ENCODE data around the gene ATRAID. TPM values are rescaled to one million over a fixed set of nuclear protein-coding genes. Genes with fewer than 3 reads are reported as not detected.

Gene ATRAID
- total RNA-seq, 1 experiment from 2014 or later = 97.2 TPM

GRCh38 chr2:27217173-27218121 is 5.6 kb downstream of the ATRAID start, which contains the start of gene CAD (continued):
- TF ChIP-seq, protein P1, sequence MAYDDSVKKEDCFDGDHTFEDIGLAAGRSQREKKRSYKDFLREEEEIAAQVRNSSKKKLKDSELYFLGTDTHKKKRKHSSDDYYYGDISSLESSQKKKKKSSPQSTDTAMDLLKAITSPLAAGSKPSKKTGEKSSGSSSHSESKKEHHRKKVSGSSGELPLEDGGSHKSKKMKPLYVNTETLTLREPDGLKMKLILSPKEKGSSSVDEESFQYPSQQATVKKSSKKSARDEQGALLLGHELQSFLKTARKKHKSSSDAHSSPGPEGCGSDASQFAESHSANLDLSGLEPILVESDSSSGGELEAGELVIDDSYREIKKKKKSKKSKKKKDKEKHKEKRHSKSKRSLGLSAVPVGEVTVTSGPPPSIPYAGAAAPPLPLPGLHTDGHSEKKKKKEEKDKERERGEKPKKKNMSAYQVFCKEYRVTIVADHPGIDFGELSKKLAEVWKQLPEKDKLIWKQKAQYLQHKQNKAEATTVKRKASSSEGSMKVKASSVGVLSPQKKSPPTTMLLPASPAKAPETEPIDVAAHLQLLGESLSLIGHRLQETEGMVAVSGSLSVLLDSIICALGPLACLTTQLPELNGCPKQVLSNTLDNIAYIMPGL (CRISPR knock-in tag; IDR thresholded peaks at IDR 0.05) = peak; percentile 97
- TF ChIP-seq SMAD3 (CRISPR knock-in tag; IDR thresholded peaks at IDR 0.05; ENCODE audit: borderline replicate concordance) (peak; percentile 77; the same call in 1 of the 2 replicates), EMX1 (CRISPR knock-in tag; IDR thresholded peaks at IDR 0.05) (no peak; the same call in 1 of the 2 replicates), ESRRA (CRISPR knock-in tag; IDR thresholded peaks at IDR 0.05; ENCODE audit: borderline replicate concordance) (peak; percentile 93), RELA (CRISPR knock-in tag; IDR thresholded peaks at IDR 0.05; ENCODE audit: borderline replicate concordance) (peak; percentile 93; the same call in 1 of the 2 replicates), TP53 (CRISPR knock-in tag; IDR thresholded peaks at IDR 0.05) (peak; percentile 95), ZNF219 (CRISPR knock-in tag; IDR thresholded peaks at IDR 0.05; ENCODE audit: borderline replicate concordance) (no peak), IRF1 (CRISPR knock-in tag; IDR thresholded peaks at IDR 0.05) (peak; percentile 38; the same call in 1 of the 2 replicates), KAT7 (CRISPR knock-in tag; IDR thresholded peaks at IDR 0.05; ENCODE audit: borderline replicate concordance) (peak; percentile 93), PRRX2 (CRISPR knock-in tag; IDR thresholded peaks at IDR 0.05) (no peak), CREM (CRISPR knock-in tag; IDR thresholded peaks at IDR 0.05) (peak; percentile 85), JUN (CRISPR knock-in tag; IDR thresholded peaks at IDR 0.05) (peak; percentile 89), NFATC4 (CRISPR knock-in tag; IDR thresholded peaks at IDR 0.05) (no peak; the same call in 1 of the 2 replicates), JAZF1 (CRISPR knock-in tag; IDR thresholded peaks at IDR 0.05) (no peak), GTF2I (CRISPR knock-in tag; conservative IDR thresholded peaks at IDR 0.05) (no peak), ATF1 (CRISPR knock-in tag; IDR thresholded peaks at IDR 0.05) (0 out of 2 replicates have a peak, but pooled peaks have one; percentile 76), RORB (CRISPR knock-in tag; IDR thresholded peaks at IDR 0.05) (no peak), NR1H2 (CRISPR knock-in tag; IDR thresholded peaks at IDR 0.05) (no peak; the same call in 1 of the 2 replicates)
- TF ChIP-seq, protein P2, sequence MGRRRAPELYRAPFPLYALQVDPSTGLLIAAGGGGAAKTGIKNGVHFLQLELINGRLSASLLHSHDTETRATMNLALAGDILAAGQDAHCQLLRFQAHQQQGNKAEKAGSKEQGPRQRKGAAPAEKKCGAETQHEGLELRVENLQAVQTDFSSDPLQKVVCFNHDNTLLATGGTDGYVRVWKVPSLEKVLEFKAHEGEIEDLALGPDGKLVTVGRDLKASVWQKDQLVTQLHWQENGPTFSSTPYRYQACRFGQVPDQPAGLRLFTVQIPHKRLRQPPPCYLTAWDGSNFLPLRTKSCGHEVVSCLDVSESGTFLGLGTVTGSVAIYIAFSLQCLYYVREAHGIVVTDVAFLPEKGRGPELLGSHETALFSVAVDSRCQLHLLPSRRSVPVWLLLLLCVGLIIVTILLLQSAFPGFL (CRISPR knock-in tag; IDR thresholded peaks at IDR 0.05; ENCODE audit: borderline replicate concordance) = 0 out of 2 replicates have a peak, but pooled peaks have one; percentile 71

GRCh38 chr2:27218614-27219013 is 6.8 kb downstream of the ATRAID start:
- Mint-ChIP-seq H3K27ac (peak overlapping the region; percentile 96), H3K4me1 (peaks cover 22% of the 10 kb centered on the region), H3K27me3 (ENCODE audit: low read depth) (no peaks in the 10 kb centered on the region), H3K36me3 (peaks cover 55% of the 10 kb centered on the region), H3K4me3 (peak overlapping the region; percentile 90), H3K9me3 (no peaks in the 10 kb centered on the region)
- ATAC-seq (no peak), DNase-seq (ENCODE audit: low spot score) (no peak)
- ChIA-PET POLR2A (no interaction called here), CTCF (no interaction called here)
- TF ChIP-seq IRF2 (CRISPR knock-in tag; IDR thresholded peaks at IDR 0.05; ENCODE audit: borderline replicate concordance, low read depth) (no peak), USF2 (CRISPR knock-in tag; IDR thresholded peaks at IDR 0.05) (no peak), MLX (CRISPR knock-in tag; IDR thresholded peaks at IDR 0.05) (no peak), EMX1 (CRISPR knock-in tag; IDR thresholded peaks at IDR 0.05) (no peak), TCF7 (CRISPR knock-in tag; IDR thresholded peaks at IDR 0.05; ENCODE audit: low read depth) (no peak), ATF6 (CRISPR knock-in tag; IDR thresholded peaks at IDR 0.05) (no peak), PRRX2 (CRISPR knock-in tag; IDR thresholded peaks at IDR 0.05) (no peak), GTF2I (CRISPR knock-in tag; conservative IDR thresholded peaks at IDR 0.05) (no peak)
